Measurements from ENCODE around the gene CENPC.

DNA sequence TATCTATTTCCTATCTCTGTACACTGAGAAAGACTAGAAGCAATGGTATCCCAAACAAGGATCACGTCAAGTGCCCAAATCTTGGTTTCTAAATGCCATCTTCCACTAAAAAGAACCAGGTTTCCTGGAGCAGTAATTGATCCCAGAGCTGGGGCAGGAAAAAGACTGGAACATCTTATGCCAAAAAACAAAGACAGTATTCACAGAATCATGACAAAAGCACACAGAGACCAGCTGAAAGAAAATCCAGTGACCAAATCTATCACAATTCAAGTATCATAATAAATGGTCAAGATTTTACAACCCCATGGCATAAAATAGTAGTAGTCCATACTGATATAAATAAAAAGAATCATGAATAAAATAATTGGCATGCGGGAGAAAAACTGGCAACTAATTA lies 44.9 kb downstream of the CENPC start:
- TF ChIP-seq, protein P1, sequence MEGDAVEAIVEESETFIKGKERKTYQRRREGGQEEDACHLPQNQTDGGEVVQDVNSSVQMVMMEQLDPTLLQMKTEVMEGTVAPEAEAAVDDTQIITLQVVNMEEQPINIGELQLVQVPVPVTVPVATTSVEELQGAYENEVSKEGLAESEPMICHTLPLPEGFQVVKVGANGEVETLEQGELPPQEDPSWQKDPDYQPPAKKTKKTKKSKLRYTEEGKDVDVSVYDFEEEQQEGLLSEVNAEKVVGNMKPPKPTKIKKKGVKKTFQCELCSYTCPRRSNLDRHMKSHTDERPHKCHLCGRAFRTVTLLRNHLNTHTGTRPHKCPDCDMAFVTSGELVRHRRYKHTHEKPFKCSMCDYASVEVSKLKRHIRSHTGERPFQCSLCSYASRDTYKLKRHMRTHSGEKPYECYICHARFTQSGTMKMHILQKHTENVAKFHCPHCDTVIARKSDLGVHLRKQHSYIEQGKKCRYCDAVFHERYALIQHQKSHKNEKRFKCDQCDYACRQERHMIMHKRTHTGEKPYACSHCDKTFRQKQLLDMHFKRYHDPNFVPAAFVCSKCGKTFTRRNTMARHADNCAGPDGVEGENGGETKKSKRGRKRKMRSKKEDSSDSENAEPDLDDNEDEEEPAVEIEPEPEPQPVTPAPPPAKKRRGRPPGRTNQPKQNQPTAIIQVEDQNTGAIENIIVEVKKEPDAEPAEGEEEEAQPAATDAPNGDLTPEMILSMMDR (optimal IDR thresholded peaks at IDR 0.05 in 1 of 3, IDR thresholded peaks at IDR 0.05 in 1 of 3, conservative IDR thresholded peaks at IDR 0.05 in 1 of 3; ENCODE audit: extremely low read depth in 1 of 3, insufficient read depth in 2 of 3, low read length in 3 of 3), result no peak
- no peak for TF ChIP-seq EZH2 (IDR thresholded peaks at IDR 0.05; ENCODE audit: low read length)
